T-helper 17 cell (primary cell): ENCODE results near the gene ATG4C. TPM values are rescaled to one million over a fixed set of nuclear protein-coding genes. Genes with fewer than 3 reads are reported as not detected.
"Not testable (repeated sequence)": the region's sequence is repeated elsewhere in the genome, so short reads cannot be mapped to it uniquely, and the experiment has no call there.

Source experiments
- ATAC-seq: fragments of 150-1000 bp; cut with Tn5 transposase; 2 replicates; pipeline ENCODE4 v1.10.0; 2021; ENCODE audit warnings: mild to moderate bottlenecking, moderate library complexity
- DNase-seq, 3 donors: peaks; one replicate each; pipeline versions ENCODE4 v3.0.0 to v3.0.0-alpha.2; 2020 to 2021
- H3K9me3 ChIP-seq: one replicate; pipeline ENCODE4 v1.7.0; 2013; ENCODE audit warnings: low read length, mild to moderate bottlenecking; ENCODE audit not compliant: control insufficient read depth, poor library complexity, severe bottlenecking
- H3K27ac Mint-ChIP-seq: one replicate; pipeline ENCODE4 v1.8.0; 2022; ENCODE audit warnings: mild to moderate bottlenecking, moderate library complexity, mixed read lengths
- H3K27me3 Mint-ChIP-seq: one replicate; pipeline ENCODE4 v1.8.0; 2022; ENCODE audit warnings: mixed read lengths
- H3K36me3 Mint-ChIP-seq: one replicate; pipeline ENCODE4 v1.8.0; 2022; ENCODE audit warnings: low read depth, mixed read lengths
- H3K4me1 Mint-ChIP-seq: one replicate; pipeline ENCODE4 v1.8.0; 2022; ENCODE audit warnings: mild to moderate bottlenecking, mixed read lengths
- H3K4me3 Mint-ChIP-seq: one replicate; pipeline ENCODE4 v1.8.0; 2022; ENCODE audit warnings: mild to moderate bottlenecking, moderate library complexity, mixed read lengths
- total RNA-seq, 4 donors: library from RNA in 2 of 4; stranded (reverse) in 2 of 4; gene quantifications; one replicate each; pipeline ENCODE4 v1.2.3 and lab custom pipeline; 2022 to 2026

The ATG4C gene
- total RNA-seq, 2 donors from 2014 or later = 5.3 to 7.2 TPM

DNA sequence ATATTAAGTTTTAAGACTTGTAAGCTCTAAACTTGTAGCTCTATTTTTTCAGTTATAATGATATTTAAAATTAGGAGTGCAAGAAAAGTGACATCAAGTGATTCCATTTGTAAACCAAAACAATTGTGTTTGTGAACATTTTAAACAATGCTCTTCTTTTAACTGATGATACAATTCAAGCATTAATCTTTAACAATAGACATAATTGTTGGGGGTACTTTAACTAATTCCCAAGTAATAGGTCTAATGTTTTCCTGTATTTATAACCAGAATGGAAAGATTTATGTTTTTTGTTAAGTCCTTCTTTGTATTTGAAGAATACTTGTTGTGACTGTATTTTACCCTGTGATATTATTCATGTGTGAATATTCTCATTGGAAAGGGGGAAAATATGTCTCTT is 6.8 kb downstream of the ATG4C start:
- Mint-ChIP-seq H3K27me3 (no peaks in the 10 kb centered on the region), H3K4me1 (peaks cover 32% of the 10 kb centered on the region), H3K27ac (no peak overlapping the region), H3K4me3 (no peak overlapping the region), H3K36me3 (peaks cover 8% of the 10 kb centered on the region)
- no peak for ATAC-seq
- DNase-seq = no peak
- H3K9me3 ChIP-seq = no peaks in the 10 kb centered on the region

GRCh38 chr1:62794053-62794452 is 10.1 kb downstream of the ATG4C start:
- H3K36me3 Mint-ChIP-seq = peaks cover 5% of the 10 kb centered on the region
- ATAC-seq = no peak

GRCh38 chr1:62796221-62796620 is 12.3 kb downstream of the ATG4C start:
- DNase-seq = no peak
- peaks cover 2% of the 10 kb centered on the region for H3K36me3 Mint-ChIP-seq
- no peak for ATAC-seq
- no peaks in the 10 kb centered on the region for H3K27me3 Mint-ChIP-seq
- H3K27ac Mint-ChIP-seq = no peak overlapping the region
- peaks cover 22% of the 10 kb centered on the region for H3K4me1 Mint-ChIP-seq
- no peak overlapping the region for H3K4me3 Mint-ChIP-seq
- H3K9me3 ChIP-seq = no peaks in the 10 kb centered on the region

More at GRCh38 chr1:62794053-62794452, 10.1 kb downstream of the ATG4C start:
- DNase-seq = no peak
- H3K27me3 Mint-ChIP-seq = no peaks in the 10 kb centered on the region
- H3K9me3 ChIP-seq = no peaks in the 10 kb centered on the region
- no peak overlapping the region for H3K4me3 Mint-ChIP-seq
- H3K27ac Mint-ChIP-seq = peak overlapping the region; percentile 75
- peaks cover 17% of the 10 kb centered on the region for H3K4me1 Mint-ChIP-seq

- no peak for DNase-seq
- Mint-ChIP-seq H3K27me3 (no peaks in the 10 kb centered on the region), H3K27ac (no peak overlapping the region), H3K4me1 (peaks cover 14% of the 10 kb centered on the region), H3K36me3 (peaks cover 3% of the 10 kb centered on the region), H3K4me3 (no peak overlapping the region)
- no peaks in the 10 kb centered on the region for H3K9me3 ChIP-seq
- no peak for ATAC-seq
Measured at GRCh38 chr1:62799688-62800087, 15.8 kb downstream of the ATG4C start.

DNA sequence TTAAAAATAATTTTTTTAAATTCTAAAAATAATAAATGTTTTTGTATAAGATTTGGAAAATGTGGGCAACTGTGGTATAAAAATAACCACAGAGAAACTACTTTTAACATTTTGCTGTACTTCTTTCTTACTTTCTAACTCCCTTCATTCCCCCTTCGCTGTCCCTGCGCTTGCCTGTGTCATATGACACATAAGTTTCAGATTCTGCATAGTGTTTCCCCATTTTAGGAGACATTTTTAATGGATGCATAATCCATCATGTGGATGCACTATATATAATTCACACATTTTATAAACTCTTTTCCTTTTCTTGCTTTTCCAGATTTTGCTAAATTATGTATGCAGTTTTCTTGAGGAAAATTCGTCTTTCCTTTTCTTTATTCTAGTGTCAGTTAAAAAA is 16.3 kb downstream of the ATG4C start:
- DNase-seq (no peak), ATAC-seq (no peak)
- H3K4me3 Mint-ChIP-seq = peak overlapping the region; percentile 9
- H3K27me3 Mint-ChIP-seq = no peaks in the 10 kb centered on the region
- peak overlapping the region; percentile 37 for H3K27ac Mint-ChIP-seq
- H3K4me1 Mint-ChIP-seq = peaks cover 12% of the 10 kb centered on the region
- H3K36me3 Mint-ChIP-seq = peaks cover 3% of the 10 kb centered on the region
- no peaks in the 10 kb centered on the region for H3K9me3 ChIP-seq

- Mint-ChIP-seq H3K27me3 (no peaks in the 10 kb centered on the region), H3K27ac (peak overlapping the region; percentile 37), H3K4me3 (no peak overlapping the region), H3K4me1 (peaks cover 9% of the 10 kb centered on the region), H3K36me3 (peaks cover 3% of the 10 kb centered on the region)
- ATAC-seq (peak; percentile 86), DNase-seq (no peak)
- no peaks in the 10 kb centered on the region for H3K9me3 ChIP-seq
Measured at GRCh38 chr1:62800825-62801306, 16.9 kb downstream of the ATG4C start.

DNA sequence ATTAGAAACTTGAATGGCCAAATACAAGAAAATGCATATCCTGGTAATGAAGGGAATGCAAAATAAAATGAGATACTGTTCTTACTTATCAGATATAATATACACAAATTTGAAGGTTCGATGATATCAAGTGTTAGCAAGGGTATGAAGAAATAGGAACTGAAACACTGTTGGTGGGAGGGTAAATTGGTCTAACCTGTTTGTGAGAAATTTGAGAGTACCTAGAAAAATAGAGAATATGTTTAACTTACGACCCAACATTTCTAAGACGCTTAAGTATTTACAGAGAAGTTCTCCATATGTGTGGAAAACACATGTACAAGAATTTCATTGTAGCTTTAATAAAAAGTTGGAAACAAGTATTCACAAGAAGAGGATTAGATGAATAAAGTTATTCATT is 25.9 kb downstream of the ATG4C start:
- no peaks in the 10 kb centered on the region for H3K9me3 ChIP-seq
- DNase-seq (no peak), ATAC-seq (no peak)
- Mint-ChIP-seq H3K4me1 (no peaks in the 10 kb centered on the region), H3K4me3 (no peak overlapping the region), H3K27ac (no peak overlapping the region), H3K27me3 (no peaks in the 10 kb centered on the region), H3K36me3 (peaks cover 15% of the 10 kb centered on the region)

- H3K4me1 Mint-ChIP-seq = no peaks in the 10 kb centered on the region
- H3K27me3 Mint-ChIP-seq = no peaks in the 10 kb centered on the region
Measured at GRCh38 chr1:62810420-62811274, 26.7 kb downstream of the ATG4C start.

DNA sequence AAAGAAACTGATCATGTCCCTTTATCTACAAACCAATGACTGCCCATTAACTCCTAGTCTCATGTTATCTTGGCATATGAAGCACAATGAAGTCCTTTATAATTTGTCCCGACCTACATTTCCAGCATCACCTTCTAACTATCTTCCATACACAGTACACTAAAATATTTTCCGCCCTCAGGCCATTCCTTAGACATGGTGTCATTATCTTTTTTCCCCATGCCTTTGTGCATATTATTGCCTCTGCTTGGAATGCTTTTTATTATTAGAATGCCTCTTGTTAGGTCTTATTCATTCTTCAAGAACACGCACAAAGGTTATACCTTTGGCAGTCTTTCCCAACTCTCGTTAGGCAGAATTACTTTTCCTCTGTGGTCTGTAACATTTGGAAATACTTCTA is 39.6 kb downstream of the ATG4C start:
- Mint-ChIP-seq H3K4me1 (peaks cover 4% of the 10 kb centered on the region), H3K27ac (no peak overlapping the region), H3K27me3 (no peaks in the 10 kb centered on the region), H3K4me3 (no peak overlapping the region), H3K36me3 (peaks cover 15% of the 10 kb centered on the region)
- no peak for ATAC-seq
- H3K9me3 ChIP-seq = no peaks in the 10 kb centered on the region
- DNase-seq = no peak

More at GRCh38 chr1:62810420-62811274, 26.7 kb downstream of the ATG4C start:
- Mint-ChIP-seq H3K4me3 (no peak overlapping the region), H3K27ac (no peak overlapping the region), H3K36me3 (peaks cover 15% of the 10 kb centered on the region)
- no peak for ATAC-seq
- H3K9me3 ChIP-seq = no peaks in the 10 kb centered on the region
- DNase-seq = no peak

GRCh38 chr1:62826901-62827300 is 43.0 kb downstream of the ATG4C start:
- H3K4me3 Mint-ChIP-seq = no peak overlapping the region
- H3K36me3 Mint-ChIP-seq = peaks cover 13% of the 10 kb centered on the region
- H3K4me1 Mint-ChIP-seq = peaks cover 4% of the 10 kb centered on the region
- DNase-seq (no peak), ATAC-seq (no peak)
- H3K27ac Mint-ChIP-seq = no peak overlapping the region
- H3K9me3 ChIP-seq = no peaks in the 10 kb centered on the region
- H3K27me3 Mint-ChIP-seq = no peaks in the 10 kb centered on the region

- peaks cover 13% of the 10 kb centered on the region for H3K36me3 Mint-ChIP-seq
- H3K4me1 Mint-ChIP-seq, H3K27ac Mint-ChIP-seq, DNase-seq, H3K9me3 ChIP-seq, ATAC-seq, H3K27me3 Mint-ChIP-seq, H3K4me3 Mint-ChIP-seq: not testable (repeated sequence)
Measured at GRCh38 chr1:62827786-62828185, 43.9 kb downstream of the ATG4C start.

GRCh38 chr1:62832276-62832675 is 48.3 kb downstream of the ATG4C start:
- H3K27ac Mint-ChIP-seq = no peak overlapping the region
- peaks cover 5% of the 10 kb centered on the region for H3K36me3 Mint-ChIP-seq
- DNase-seq (no peak), ATAC-seq (no peak)
- peaks cover 2% of the 10 kb centered on the region for H3K4me1 Mint-ChIP-seq
- no peak overlapping the region for H3K4me3 Mint-ChIP-seq
- H3K27me3 Mint-ChIP-seq = no peaks in the 10 kb centered on the region
- no peaks in the 10 kb centered on the region for H3K9me3 ChIP-seq

DNA sequence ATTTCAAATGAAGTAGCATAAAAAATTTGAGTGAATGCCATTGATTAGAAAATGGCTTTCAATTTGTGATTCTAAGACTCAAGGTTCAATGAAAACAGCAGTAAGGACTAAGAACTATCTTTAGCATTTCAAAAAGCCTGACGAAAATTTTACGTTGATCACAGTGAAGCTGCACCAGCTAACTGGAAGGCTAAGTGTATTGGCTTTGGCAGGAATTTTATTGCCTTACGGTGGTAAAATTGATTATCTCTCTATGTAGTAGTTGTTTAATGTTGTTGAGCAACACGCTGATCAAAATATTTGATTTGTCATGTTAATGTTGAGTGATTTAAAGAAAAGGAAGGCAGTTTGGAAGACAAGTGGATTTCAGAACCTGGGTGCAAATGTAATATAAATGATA is 49.6 kb downstream of the ATG4C start:
- Mint-ChIP-seq H3K4me3 (no peak overlapping the region), H3K27me3 (no peaks in the 10 kb centered on the region), H3K27ac (no peak overlapping the region), H3K36me3 (peaks cover 2% of the 10 kb centered on the region), H3K4me1 (peaks cover 2% of the 10 kb centered on the region)
- DNase-seq = no peak
- no peaks in the 10 kb centered on the region for H3K9me3 ChIP-seq
- no peak for ATAC-seq
